Stimulated activated CD4-positive, alpha-beta T cell treated with anti-CD3 and anti-CD28 coated beads, Interleukin-1b, Interleukin-23, amount 100 ng/mL, for 1 hour (primary cell): ENCODE results near the gene RANGAP1.

ENCODE experiments used
- DNase-seq, 2 donors: peaks; one replicate each; pipeline ENCODE4 v3.0.0-alpha.2; 2020; ENCODE audit warnings: low read depth in 2 of 2

RANGAP1 gene

GRCh38 chr22:41197038-41197972 lies 88.7 kb downstream of the RANGAP1 start:
- DNase-seq = peak; percentile 51 to 77
